SK-N-SH treated with all-trans-retinoic acid at 6 μM for 48 hours (cell line): ENCODE results near the gene WT1.

Experiments
- ISL1 ChIP-seq: fragments of 250-450 bp; sonication (Bioruptor Pico); IDR thresholded peaks from 2 replicates; pipeline ENCODE4 v2.1.2; 2022; ENCODE audit warnings: mild to moderate bottlenecking, moderate library complexity
- PPARA ChIP-seq: fragments of 250-450 bp; sonication (Bioruptor Pico); IDR thresholded peaks from 2 replicates; pipeline ENCODE4 v1.5.0; 2020; ENCODE audit warnings: mild to moderate bottlenecking, borderline replicate concordance

- no peak for TF ChIP-seq PPARA (CRISPR knock-in tag)
- no peak for TF ChIP-seq ISL1
These were observed at the start of gene WT1 for GRCh38 chr11:32435511-32435941.
